ENCODE results near the gene SLC22A25.

The SLC22A25 gene

DNA sequence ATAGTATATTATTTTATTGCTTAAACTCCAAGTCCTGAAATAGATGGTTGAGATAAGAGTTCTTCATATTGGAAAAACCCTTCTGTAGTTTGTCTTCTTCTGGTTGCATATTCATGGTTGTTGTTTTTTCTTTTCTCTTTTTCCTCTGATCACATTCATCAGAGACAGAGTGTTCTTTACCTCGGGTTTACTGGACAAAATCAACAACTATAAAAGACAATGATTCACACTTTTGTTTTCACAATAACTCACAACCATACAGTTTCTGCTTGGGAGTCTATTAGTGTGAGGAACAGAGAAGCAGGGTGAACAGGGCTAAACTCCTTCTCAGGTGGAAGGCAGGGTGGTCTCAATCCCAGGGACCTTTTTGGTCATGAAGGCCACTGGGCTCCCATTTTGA is 2.6 kb upstream of the SLC22A25 start:
- TF ChIP-seq EGR1 (IDR thresholded peaks at IDR 0.05): no peak
- TF ChIP-seq FOXM1 (IDR thresholded peaks at IDR 0.05; ENCODE audit: borderline replicate concordance, low read depth): no peak
- TF ChIP-seq TAF1 (IDR thresholded peaks at IDR 0.05; ENCODE audit: low read depth): no peak
- TF ChIP-seq REST (IDR thresholded peaks at IDR 0.05; ENCODE audit: low read depth): no peak
- TF ChIP-seq TCF12 (IDR thresholded peaks at IDR 0.05; ENCODE audit: low read depth): no peak
- TF ChIP-seq ZBTB7A (IDR thresholded peaks at IDR 0.05; ENCODE audit: low read depth): no peak
- TF ChIP-seq YY1 (IDR thresholded peaks at IDR 0.05; ENCODE audit: low read depth): no peak

- TF ChIP-seq REST (IDR thresholded peaks at IDR 0.05; ENCODE audit: low read depth) (no peak), TEAD4 (IDR thresholded peaks at IDR 0.05) (no peak), TCF12 (IDR thresholded peaks at IDR 0.05; ENCODE audit: low read depth) (no peak), YY1 (IDR thresholded peaks at IDR 0.05; ENCODE audit: low read depth) (no peak), EP300 (IDR thresholded peaks at IDR 0.05; ENCODE audit: borderline replicate concordance) (no peak), EGR1 (IDR thresholded peaks at IDR 0.05) (no peak), NFIC (IDR thresholded peaks at IDR 0.05) (no peak), CREB1 (IDR thresholded peaks at IDR 0.05; ENCODE audit: low read depth) (no peak), RAD21 (IDR thresholded peaks at IDR 0.05; ENCODE audit: low read depth) (no peak), FOXM1 (IDR thresholded peaks at IDR 0.05; ENCODE audit: borderline replicate concordance, low read depth) (no peak), TAF1 (IDR thresholded peaks at IDR 0.05; ENCODE audit: low read depth) (no peak), CEBPB (IDR thresholded peaks at IDR 0.05) (no peak), ZBTB7A (IDR thresholded peaks at IDR 0.05; ENCODE audit: low read depth) (no peak)
- TF ChIP-seq, protein P1, sequence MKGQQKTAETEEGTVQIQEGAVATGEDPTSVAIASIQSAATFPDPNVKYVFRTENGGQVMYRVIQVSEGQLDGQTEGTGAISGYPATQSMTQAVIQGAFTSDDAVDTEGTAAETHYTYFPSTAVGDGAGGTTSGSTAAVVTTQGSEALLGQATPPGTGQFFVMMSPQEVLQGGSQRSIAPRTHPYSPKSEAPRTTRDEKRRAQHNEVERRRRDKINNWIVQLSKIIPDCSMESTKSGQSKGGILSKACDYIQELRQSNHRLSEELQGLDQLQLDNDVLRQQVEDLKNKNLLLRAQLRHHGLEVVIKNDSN (IDR thresholded peaks at IDR 0.05): no peak
- TF ChIP-seq, protein P2, sequence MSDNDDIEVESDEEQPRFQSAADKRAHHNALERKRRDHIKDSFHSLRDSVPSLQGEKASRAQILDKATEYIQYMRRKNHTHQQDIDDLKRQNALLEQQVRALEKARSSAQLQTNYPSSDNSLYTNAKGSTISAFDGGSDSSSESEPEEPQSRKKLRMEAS (IDR thresholded peaks at IDR 0.05): no peak
Measured at GRCh38 chr11:63244862-63245261, 1.5 kb upstream of the SLC22A25 start.

DNA sequence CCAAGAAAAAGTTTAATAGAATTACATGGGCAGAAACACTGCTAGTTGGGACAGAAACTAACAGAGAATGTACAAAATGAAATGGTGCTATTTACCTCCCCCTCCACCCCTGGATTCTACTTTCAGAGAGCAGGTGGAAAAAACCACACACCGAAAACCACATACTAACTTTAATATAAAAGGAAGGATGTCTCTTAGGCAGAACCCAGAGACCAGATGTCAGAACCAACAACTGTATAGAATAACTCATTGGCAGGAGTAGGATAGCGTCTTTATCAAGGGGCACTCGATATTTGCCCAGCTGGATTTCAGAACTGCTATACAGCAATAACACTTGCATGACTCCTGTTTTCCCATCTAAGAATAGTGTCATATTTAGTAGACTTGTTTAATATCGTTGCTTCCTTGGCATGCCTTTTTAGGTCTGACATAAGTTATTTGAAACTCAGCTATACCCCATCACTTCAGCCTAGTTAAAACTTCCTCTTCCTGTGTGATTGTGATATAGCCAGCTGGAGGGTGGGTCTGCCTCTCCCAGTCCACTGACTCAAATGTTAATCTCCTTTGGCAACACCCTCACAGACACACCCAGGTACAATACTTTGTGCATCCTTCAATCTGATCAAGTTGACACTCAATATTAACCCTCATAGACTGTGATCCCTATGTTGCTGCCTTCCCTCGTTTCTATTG is 1.2 kb downstream of the SLC22A25 start:
- TF ChIP-seq TAF1 (IDR thresholded peaks at IDR 0.05; ENCODE audit: low read depth) (no peak), REST (IDR thresholded peaks at IDR 0.05; ENCODE audit: low read depth) (no peak), EGR1 (IDR thresholded peaks at IDR 0.05) (no peak), CREB1 (IDR thresholded peaks at IDR 0.05; ENCODE audit: low read depth) (no peak), FOXM1 (IDR thresholded peaks at IDR 0.05; ENCODE audit: borderline replicate concordance, low read depth) (no peak), CEBPB (IDR thresholded peaks at IDR 0.05) (no peak), EP300 (IDR thresholded peaks at IDR 0.05; ENCODE audit: borderline replicate concordance) (no peak), NFIC (IDR thresholded peaks at IDR 0.05) (no peak)
- TF ChIP-seq, protein P2 (IDR thresholded peaks at IDR 0.05): no peak

DNA sequence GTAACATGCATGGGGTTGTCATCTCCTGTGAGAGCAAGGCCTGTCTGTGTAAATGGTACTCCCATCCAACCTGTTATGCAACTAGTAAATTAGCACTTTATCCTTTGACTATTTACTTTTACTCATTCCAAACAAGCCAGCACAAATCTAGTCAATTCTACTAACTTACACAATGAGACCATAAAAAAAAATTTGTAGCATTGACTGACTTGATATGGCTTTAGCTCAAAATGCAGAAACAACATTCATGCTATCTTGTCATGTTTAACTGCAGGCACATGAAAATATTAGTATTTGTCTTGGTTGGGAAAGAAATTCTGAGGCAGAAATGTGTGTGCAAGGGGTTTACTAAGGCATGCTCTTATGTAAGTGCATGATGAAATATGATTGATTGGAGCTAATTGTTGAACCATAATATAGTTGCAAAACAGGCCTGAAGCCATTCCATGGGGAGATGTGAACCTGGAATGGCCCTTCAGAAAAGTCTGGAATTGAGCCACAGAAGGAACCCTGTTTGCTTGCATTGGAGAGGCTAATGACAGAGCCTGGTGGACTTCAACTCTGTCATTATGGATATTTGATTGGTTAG is 2.5 kb downstream of the SLC22A25 start:
- TF ChIP-seq, protein P1 (IDR thresholded peaks at IDR 0.05): no peak
- no peak for TF ChIP-seq EP300 (IDR thresholded peaks at IDR 0.05; ENCODE audit: borderline replicate concordance)
- no peak for TF ChIP-seq NFIC (IDR thresholded peaks at IDR 0.05)
- TF ChIP-seq ZBTB7A (IDR thresholded peaks at IDR 0.05; ENCODE audit: low read depth): no peak
- no peak for TF ChIP-seq TCF12 (IDR thresholded peaks at IDR 0.05; ENCODE audit: low read depth)
- TF ChIP-seq CEBPB (IDR thresholded peaks at IDR 0.05): no peak
- no peak for TF ChIP-seq YY1 (IDR thresholded peaks at IDR 0.05; ENCODE audit: low read depth)
- TF ChIP-seq RAD21 (IDR thresholded peaks at IDR 0.05; ENCODE audit: low read depth): no peak
- TF ChIP-seq EGR1 (IDR thresholded peaks at IDR 0.05): no peak
- no peak for TF ChIP-seq CREB1 (IDR thresholded peaks at IDR 0.05; ENCODE audit: low read depth)
- TF ChIP-seq, protein P2 (IDR thresholded peaks at IDR 0.05): no peak
- TF ChIP-seq FOXM1 (IDR thresholded peaks at IDR 0.05; ENCODE audit: borderline replicate concordance, low read depth): no peak
- no peak for TF ChIP-seq TAF1 (IDR thresholded peaks at IDR 0.05; ENCODE audit: low read depth)
- TF ChIP-seq REST (IDR thresholded peaks at IDR 0.05; ENCODE audit: low read depth): no peak
- TF ChIP-seq TEAD4 (IDR thresholded peaks at IDR 0.05): no peak

Measured in Ishikawa (cell line).